Mesendoderm (in vitro differentiated cells): ENCODE measurements around the gene EPDR1.
A peak's percentile ranks its signal among the peaks of the same experiment; 100 is the strongest.

Experiments
- DNase-seq: peaks from one replicate; pipeline ENCODE4 v3.0.0; 2013
- H2AK5ac ChIP-seq: 2 replicates; pipeline ENCODE4 v1.6.1; 2013; ENCODE audit warnings: low read length, inconsistent platforms
- H2BK120ac ChIP-seq: 2 replicates; pipeline ENCODE4 v1.6.1; 2013; ENCODE audit warnings: low read depth, mild to moderate bottlenecking, low read length, moderate library complexity, mixed read lengths
- H2BK15ac ChIP-seq: replicated peaks from 2 replicates; pipeline ENCODE4 v1.6.1; 2013; ENCODE audit warnings: low read depth, mild to moderate bottlenecking, moderate library complexity
- H2BK5ac ChIP-seq: 2 replicates; pipeline ENCODE4 v1.6.1; 2013; ENCODE audit warnings: low read length, inconsistent platforms
- H3K18ac ChIP-seq: 2 replicates; pipeline ENCODE4 v1.6.1; 2013; ENCODE audit warnings: mild to moderate bottlenecking, low read length, mixed read lengths
- H3K23ac ChIP-seq: one replicate; pipeline ENCODE4 v1.6.1; 2013; ENCODE audit warnings: low read length
- H3K27ac ChIP-seq: 2 replicates; pipeline ENCODE4 v1.5.1; 2013; ENCODE audit warnings: low read depth, mild to moderate bottlenecking, inconsistent platforms, low read length, moderate library complexity
- H3K27me3 ChIP-seq: 2 replicates; pipeline ENCODE4 v1.6.1; 2013; ENCODE audit warnings: low read length, control low read depth, mild to moderate bottlenecking, inconsistent platforms; ENCODE audit not compliant: insufficient read depth, poor library complexity
- H3K36me3 ChIP-seq: 2 replicates; pipeline ENCODE4 v1.6.1; 2013; ENCODE audit warnings: low read length, inconsistent platforms; ENCODE audit not compliant: control insufficient read depth, insufficient read depth
- H3K4ac ChIP-seq: one replicate; pipeline ENCODE4 v1.6.1; 2013; ENCODE audit warnings: low read depth, mild to moderate bottlenecking, low read length, moderate library complexity
- H3K4me1 ChIP-seq: 2 replicates; pipeline ENCODE4 v1.6.1; 2013; ENCODE audit warnings: low read depth, low read length, inconsistent platforms; ENCODE audit not compliant: control insufficient read depth
- H3K4me2 ChIP-seq: 2 replicates; pipeline ENCODE4 v1.6.1; 2013; ENCODE audit warnings: low read length
- H3K4me3 ChIP-seq: 2 replicates; pipeline ENCODE4 v1.5.1; 2013; ENCODE audit warnings: mild to moderate bottlenecking, low read length
- H3K56ac ChIP-seq: one replicate; pipeline ENCODE4 v1.6.1; 2013; ENCODE audit warnings: low read length
- H3K79me1 ChIP-seq: 2 replicates; pipeline ENCODE4 v1.6.1; 2013; ENCODE audit warnings: low read length, inconsistent platforms
- H3K79me2 ChIP-seq: 2 replicates; pipeline ENCODE4 v1.6.1; 2013; ENCODE audit warnings: mild to moderate bottlenecking, low read length; ENCODE audit not compliant: control insufficient read depth, insufficient read depth
- H3K9ac ChIP-seq: 2 replicates; pipeline ENCODE4 v1.6.1; 2013; ENCODE audit warnings: low read length, inconsistent platforms
- H4K5ac ChIP-seq: one replicate; pipeline ENCODE4 v1.6.1; 2013; ENCODE audit warnings: low read length
- H4K8ac ChIP-seq: one replicate; pipeline ENCODE4 v1.6.1; 2013; ENCODE audit warnings: low read depth, mild to moderate bottlenecking, control low read depth, low read length, moderate library complexity
- WGBS: extraction: QIAGEN DNeasy Blood & Tissue Kit; methylation state at CpG from one replicate; pipeline ENCODE4 v1.1.7; 2013; ENCODE audit warnings: low lambda C conversion rate, missing lambda C conversion rate; ENCODE audit not compliant: insufficient coverage; ENCODE audit errors: extremely low coverage; 5-methylcytosine and 5-hydroxymethylcytosine counted together

The EPDR1 gene

GRCh38 chr7:37986908-37987330 lies 66.5 kb downstream of the EPDR1 start:
- no peak overlapping the region for H2AK5ac ChIP-seq
- H3K27ac ChIP-seq = no peak overlapping the region
- WGBS = no CpG with 5 or more reads among the region's 4 CpGs

DNA sequence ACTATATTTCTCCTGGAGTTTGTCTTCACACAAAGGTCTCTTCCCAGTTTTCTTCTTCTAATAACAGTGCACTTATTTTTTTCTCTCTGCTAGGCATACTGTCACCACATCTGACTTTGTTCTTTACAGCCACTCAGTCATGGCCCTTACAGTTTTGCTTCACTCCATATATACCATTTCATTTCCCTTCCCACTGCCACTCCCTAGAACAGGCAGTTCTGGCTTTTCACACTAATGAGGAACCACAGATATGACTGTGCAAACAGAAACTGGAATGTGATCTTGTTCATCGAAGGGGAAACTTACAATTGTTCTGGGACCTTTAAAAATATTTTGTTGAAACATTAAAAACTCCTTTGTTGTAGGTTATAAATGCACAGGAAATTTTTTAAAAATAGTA lies 67.3 kb downstream of the EPDR1 start:
- WGBS = no CpG with 5 or more reads among the region's 1 CpG
- no peak overlapping the region for H4K8ac ChIP-seq
- H2BK5ac ChIP-seq = no peak overlapping the region
- H3K27me3 ChIP-seq = no peaks in the 10 kb centered on the region
- H3K36me3 ChIP-seq = no peaks in the 10 kb centered on the region
- DNase-seq = no peak
- H3K56ac ChIP-seq = no peak overlapping the region
- H2BK120ac ChIP-seq = no peak overlapping the region
- H3K4ac ChIP-seq = no peak overlapping the region
- no peak overlapping the region for H3K18ac ChIP-seq
- no peak overlapping the region for H3K27ac ChIP-seq
- no peak overlapping the region for H3K9ac ChIP-seq
- no peak overlapping the region for H3K4me3 ChIP-seq
- H4K5ac ChIP-seq = no peak overlapping the region
- no peaks in the 10 kb centered on the region for H3K4me1 ChIP-seq
- no peaks in the 10 kb centered on the region for H3K79me2 ChIP-seq
- no peak overlapping the region for H2BK15ac ChIP-seq
- no peaks in the 10 kb centered on the region for H3K79me1 ChIP-seq
- H3K4me2 ChIP-seq = no peak overlapping the region
- H3K23ac ChIP-seq = no peak overlapping the region
- no peak overlapping the region for H2AK5ac ChIP-seq

More at GRCh38 chr7:37986908-37987330, 66.5 kb downstream of the EPDR1 start:
- Histone ChIP-seq H3K79me2 (no peaks in the 10 kb centered on the region), H3K56ac (no peak overlapping the region), H3K9ac (no peak overlapping the region), H2BK15ac (no peak overlapping the region), H4K5ac (no peak overlapping the region), H3K18ac (no peak overlapping the region), H3K4ac (no peak overlapping the region), H3K4me2 (no peak overlapping the region), H3K27me3 (no peaks in the 10 kb centered on the region), H4K8ac (no peak overlapping the region), H3K23ac (no peak overlapping the region), H3K36me3 (no peaks in the 10 kb centered on the region), H2BK5ac (no peak overlapping the region), H3K79me1 (no peaks in the 10 kb centered on the region), H2BK120ac (no peak overlapping the region), H3K4me1 (no peaks in the 10 kb centered on the region), H3K4me3 (no peak overlapping the region)
- DNase-seq = peak; percentile 28

GRCh38 chr7:37988721-37989650 lies 68.5 kb downstream of the EPDR1 start:
- no peaks in the 10 kb centered on the region for H3K4me1 ChIP-seq
- no peak overlapping the region for H3K4ac ChIP-seq
- H2BK120ac ChIP-seq = no peak overlapping the region
- H3K23ac ChIP-seq = no peak overlapping the region
- no peak overlapping the region for H4K8ac ChIP-seq
- H2AK5ac ChIP-seq = no peak overlapping the region
- H4K5ac ChIP-seq = no peak overlapping the region
- H3K4me3 ChIP-seq = no peak overlapping the region
- H3K27ac ChIP-seq = no peak overlapping the region
- H3K4me2 ChIP-seq = no peak overlapping the region
- no peaks in the 10 kb centered on the region for H3K79me2 ChIP-seq
- H3K56ac ChIP-seq = no peak overlapping the region
- H3K36me3 ChIP-seq = no peaks in the 10 kb centered on the region
- 100% methylated on average over 1 of the region's 7 CpGs for WGBS
- H3K18ac ChIP-seq = no peak overlapping the region
- no peak overlapping the region for H2BK15ac ChIP-seq
- H3K79me1 ChIP-seq = no peaks in the 10 kb centered on the region
- no peaks in the 10 kb centered on the region for H3K27me3 ChIP-seq
- H2BK5ac ChIP-seq = no peak overlapping the region
- no peak overlapping the region for H3K9ac ChIP-seq
- DNase-seq = no peak

- Histone ChIP-seq H3K79me1 (no peaks in the 10 kb centered on the region), H3K27ac (no peak overlapping the region), H2BK5ac (no peak overlapping the region), H3K79me2 (no peaks in the 10 kb centered on the region), H4K5ac (no peak overlapping the region), H2AK5ac (no peak overlapping the region), H3K56ac (no peak overlapping the region), H3K9ac (no peak overlapping the region), H3K23ac (no peak overlapping the region), H2BK120ac (no peak overlapping the region), H4K8ac (no peak overlapping the region), H3K36me3 (no peaks in the 10 kb centered on the region), H3K27me3 (no peaks in the 10 kb centered on the region), H3K4ac (no peak overlapping the region), H3K4me1 (no peaks in the 10 kb centered on the region), H2BK15ac (no peak overlapping the region), H3K18ac (no peak overlapping the region), H3K4me2 (no peak overlapping the region), H3K4me3 (no peak overlapping the region)
- no CpG with 5 or more reads among the region's 3 CpGs for WGBS
- no peak for DNase-seq
Measured at GRCh38 chr7:37990337-37990736, 69.9 kb downstream of the EPDR1 start.

DNA sequence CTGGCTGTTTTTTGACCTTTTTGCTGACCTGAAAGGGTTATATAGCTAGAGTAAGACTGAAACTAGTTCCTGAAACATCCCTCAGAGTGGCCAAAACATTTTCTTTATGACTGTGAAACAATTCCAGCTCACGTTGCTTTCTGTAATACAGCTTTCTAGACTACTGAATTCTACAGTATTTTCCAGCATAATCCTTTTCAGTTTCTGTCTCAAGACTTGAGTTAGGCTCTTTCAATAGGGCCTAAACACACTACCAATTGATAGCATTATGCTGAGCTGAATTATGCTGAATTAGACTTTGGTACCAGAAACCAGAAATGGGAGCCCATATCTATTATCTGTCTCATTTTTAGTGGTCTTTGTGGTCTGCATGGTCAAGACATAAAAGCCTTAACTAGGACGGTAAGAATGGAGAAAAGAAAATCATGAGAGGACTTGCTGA lies 72.6 kb downstream of the EPDR1 start:
- no peak overlapping the region for H3K27ac ChIP-seq
- no peak overlapping the region for H3K9ac ChIP-seq
- no peaks in the 10 kb centered on the region for H3K4me1 ChIP-seq
- no peak overlapping the region for H3K18ac ChIP-seq
- H2AK5ac ChIP-seq = no peak overlapping the region
- no peak overlapping the region for H3K4ac ChIP-seq
- no CpG with 5 or more reads among the region's 2 CpGs for WGBS
- no peak overlapping the region for H2BK15ac ChIP-seq
- no peaks in the 10 kb centered on the region for H3K79me1 ChIP-seq
- H3K23ac ChIP-seq = no peak overlapping the region
- H3K56ac ChIP-seq = no peak overlapping the region
- H2BK120ac ChIP-seq = no peak overlapping the region
- no peak for DNase-seq
- no peak overlapping the region for H3K4me2 ChIP-seq
- no peaks in the 10 kb centered on the region for H3K27me3 ChIP-seq
- H3K36me3 ChIP-seq = no peaks in the 10 kb centered on the region
- H2BK5ac ChIP-seq = no peak overlapping the region
- H3K4me3 ChIP-seq = no peak overlapping the region
- H4K8ac ChIP-seq = no peak overlapping the region
- H4K5ac ChIP-seq = no peak overlapping the region
- H3K79me2 ChIP-seq = no peaks in the 10 kb centered on the region
